GM13977 (cell line): ENCODE measurements around the gene NKAIN4.

Source experiments
- DNase-seq: peaks from one replicate; pipeline ENCODE4 v3.0.0; 2012; ENCODE audit warnings: low spot score
- in situ Hi-C: fragments of 300-500 bp; cut with MboI; formaldehyde crosslinking; loops from one replicate; pipeline ENCODE4 v1.12.0; 2022; ENCODE audit warnings: low sequenced_read_pairs, low pct_unique_long_range_greater_than_20kb, mixed read lengths, inconsistent platforms; ENCODE audit not compliant: unreplicated experiment
- TF ChIP-seq, protein P1 (sequence below): IDR thresholded peaks from 2 replicates; pipeline ENCODE4 v1.5.1; 2012; ENCODE audit warnings: mild to moderate bottlenecking, control low read depth; ENCODE audit not compliant: insufficient read depth; ENCODE audit errors: extremely low read depth, missing control alignments

The NKAIN4 gene

DNA sequence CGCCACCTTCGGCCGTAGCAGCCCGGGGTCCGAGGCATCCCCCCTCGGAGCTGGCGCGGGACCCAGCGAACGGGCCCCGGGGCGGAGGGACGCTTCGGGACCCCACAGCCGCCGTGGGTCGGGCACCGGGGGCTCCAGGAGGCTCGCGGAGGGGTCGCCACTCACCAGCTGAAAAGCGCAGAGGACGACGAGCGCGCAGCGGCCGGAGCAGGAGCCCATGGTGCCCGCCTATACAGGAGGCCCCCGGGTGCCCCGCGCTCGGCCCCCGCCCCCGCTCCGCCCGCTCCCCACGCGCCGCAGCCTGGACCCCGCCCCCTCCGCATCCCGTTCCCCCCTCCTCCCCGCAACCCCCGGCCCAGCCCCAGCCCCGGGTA lies at the start of gene NKAIN4:
Gene NKAIN4 (minus strand): TSS at position 232 of the 374 bp plus-strand sequence. CDS start 13 bp downstream, at position 219.
- in situ Hi-C loops: no loop called here
- TF ChIP-seq, protein P1, sequence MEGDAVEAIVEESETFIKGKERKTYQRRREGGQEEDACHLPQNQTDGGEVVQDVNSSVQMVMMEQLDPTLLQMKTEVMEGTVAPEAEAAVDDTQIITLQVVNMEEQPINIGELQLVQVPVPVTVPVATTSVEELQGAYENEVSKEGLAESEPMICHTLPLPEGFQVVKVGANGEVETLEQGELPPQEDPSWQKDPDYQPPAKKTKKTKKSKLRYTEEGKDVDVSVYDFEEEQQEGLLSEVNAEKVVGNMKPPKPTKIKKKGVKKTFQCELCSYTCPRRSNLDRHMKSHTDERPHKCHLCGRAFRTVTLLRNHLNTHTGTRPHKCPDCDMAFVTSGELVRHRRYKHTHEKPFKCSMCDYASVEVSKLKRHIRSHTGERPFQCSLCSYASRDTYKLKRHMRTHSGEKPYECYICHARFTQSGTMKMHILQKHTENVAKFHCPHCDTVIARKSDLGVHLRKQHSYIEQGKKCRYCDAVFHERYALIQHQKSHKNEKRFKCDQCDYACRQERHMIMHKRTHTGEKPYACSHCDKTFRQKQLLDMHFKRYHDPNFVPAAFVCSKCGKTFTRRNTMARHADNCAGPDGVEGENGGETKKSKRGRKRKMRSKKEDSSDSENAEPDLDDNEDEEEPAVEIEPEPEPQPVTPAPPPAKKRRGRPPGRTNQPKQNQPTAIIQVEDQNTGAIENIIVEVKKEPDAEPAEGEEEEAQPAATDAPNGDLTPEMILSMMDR: no peak
- no peak for DNase-seq

DNA sequence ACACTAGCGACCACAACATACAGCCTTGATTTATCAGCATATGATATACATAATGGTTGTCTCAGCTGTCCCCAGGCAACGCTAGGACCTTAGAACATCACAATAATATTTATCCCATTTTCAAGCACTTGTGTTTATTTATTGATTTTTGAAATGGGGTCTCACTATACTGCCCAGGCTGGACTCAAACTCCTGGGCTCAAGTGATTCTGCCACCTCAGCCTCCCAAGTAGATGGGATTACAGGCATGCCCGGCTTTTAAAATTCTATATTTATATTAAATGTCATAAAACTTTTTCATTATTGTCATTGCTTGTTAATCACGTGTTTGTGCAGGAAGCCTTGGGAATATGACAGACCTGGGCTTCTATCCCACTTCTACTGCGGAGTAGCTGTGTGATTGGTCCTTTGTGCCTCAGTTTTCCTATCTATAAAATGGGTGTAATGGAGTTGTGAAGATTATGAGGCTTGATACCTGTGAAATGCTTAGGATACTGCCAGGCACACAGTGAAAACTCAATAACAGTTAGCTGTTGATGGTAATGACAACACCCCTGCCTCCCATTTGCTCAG lies 48.9 kb upstream of the NKAIN4 start:
- DNase-seq: no peak
- in situ Hi-C loops: no loop called here
- TF ChIP-seq, protein P1: no peak

- TF ChIP-seq, protein P1: no peak
- in situ Hi-C loops: no loop called here
- no peak for DNase-seq
Measured at GRCh38 chr20:63301671-63302070, 47.4 kb upstream of the NKAIN4 start.

- in situ Hi-C loops: no loop called here
- no peak for DNase-seq
- TF ChIP-seq, protein P1: no peak
Measured at GRCh38 chr20:63298731-63299312, 44.6 kb upstream of the NKAIN4 start.

DNA sequence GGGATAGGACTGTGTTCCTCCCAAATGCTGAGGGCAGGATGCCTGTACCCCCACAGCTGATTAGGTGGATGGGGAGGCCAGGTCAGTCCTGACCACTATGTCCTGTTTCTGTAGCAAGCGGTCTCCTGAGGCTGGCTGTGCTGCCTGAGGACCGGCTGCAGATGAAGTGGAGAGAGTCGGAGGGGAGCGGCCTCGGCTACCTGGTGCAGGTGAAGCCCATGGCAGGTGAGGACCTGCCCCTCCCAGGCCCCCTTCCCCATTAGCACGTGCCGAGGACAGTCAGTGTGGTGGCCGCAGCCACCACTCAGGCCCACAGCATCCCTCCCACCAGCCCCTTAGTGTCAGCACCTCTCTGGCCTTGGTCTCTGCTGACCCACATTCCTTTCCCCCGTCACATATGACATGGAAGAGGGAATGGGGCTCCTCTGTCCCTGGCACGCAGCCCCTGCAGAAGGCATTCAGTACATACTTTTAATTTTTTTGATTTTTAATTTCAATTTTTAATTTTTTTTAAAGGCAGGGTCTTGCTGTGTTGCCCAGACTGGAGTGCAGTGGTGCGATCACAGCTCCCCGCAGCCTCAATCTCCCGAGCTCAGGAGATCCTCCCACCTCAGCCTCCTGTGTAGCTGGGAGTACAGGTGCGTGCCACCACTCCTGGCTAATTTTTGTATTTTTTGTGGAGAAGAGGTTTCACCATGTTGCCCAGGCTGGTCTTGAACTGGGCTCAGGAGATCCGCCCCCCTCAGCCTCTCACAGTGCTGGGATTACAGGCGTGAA lies 43.7 kb upstream of the NKAIN4 start:
- TF ChIP-seq, protein P1: no peak
- no peak for DNase-seq
- in situ Hi-C loops: no loop called here

DNA sequence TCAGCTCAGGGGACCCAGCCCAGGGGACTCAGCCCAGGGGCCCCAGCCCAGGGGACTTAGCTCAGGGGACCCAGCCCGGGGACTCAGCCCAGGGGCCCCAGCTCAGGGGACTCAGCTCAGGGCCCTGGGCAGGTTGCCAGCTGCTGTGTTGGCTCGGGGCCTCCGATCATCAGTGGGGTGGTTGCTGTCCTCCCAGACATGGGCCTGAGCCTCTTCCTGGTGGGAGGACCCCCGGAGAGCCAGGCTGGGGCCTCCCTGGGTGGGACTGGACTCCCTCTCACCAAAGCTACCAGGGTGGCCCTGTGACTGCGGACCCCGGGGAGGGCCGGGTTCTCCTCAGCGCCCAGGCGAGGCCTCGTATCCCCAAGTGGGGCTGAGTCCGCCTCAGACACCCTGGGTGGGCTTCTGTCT lies 43.1 kb upstream of the NKAIN4 start:
- TF ChIP-seq, protein P1: no peak
- in situ Hi-C loops: no loop called here
- DNase-seq: no peak
